Measurements from ENCODE around the gene KLHDC8A. TPM values are rescaled to one million over a fixed set of nuclear protein-coding genes. Genes with fewer than 3 reads are reported as not detected.

The KLHDC8A gene
- polyA plus RNA-seq, 1 experiment = not detected

- 0 out of 2 replicates have a peak, but pooled peaks have one; percentile 12 for TF ChIP-seq CTCF (IDR thresholded peaks at IDR 0.05; ENCODE audit: insufficient read depth, low read depth, low read length)
- CTCF ChIA-PET = interaction anchor here (0.7 to 1.5 kb wide), 2 partner anchors 10 to 11 kb away, joined by 3 to 5 read pairs; no protein-coding TSS in a partner anchor
- POLR2A ChIA-PET = no interaction called here
- H3K27me3 ChIP-seq (ENCODE audit: control insufficient read depth, insufficient read depth, low read length) = peaks cover 50% of the 10 kb centered on the region
- no peaks in the 10 kb centered on the region for H3K36me3 ChIP-seq (ENCODE audit: control insufficient read depth, insufficient read depth, low read length)
- no peak overlapping the region; the same call in 1 of the 2 replicates for H3K4me3 ChIP-seq (ENCODE audit: low read depth, low read length)
- DNase-seq (ENCODE audit: low read depth) = no peak
These were observed 13.2 kb downstream of the KLHDC8A start for GRCh38 chr1:205343431-205344065.

- CTCF ChIA-PET = interaction anchor here (1.5 kb wide), 1 partner anchor 11 kb away, joined by 5 read pairs; no protein-coding TSS in a partner anchor
- DNase-seq (ENCODE audit: low read depth) = no peak
- POLR2A ChIA-PET = no interaction called here
- H3K36me3 ChIP-seq (ENCODE audit: control insufficient read depth, insufficient read depth, low read length) = no peaks in the 10 kb centered on the region
- peaks cover 49% of the 10 kb centered on the region for H3K27me3 ChIP-seq (ENCODE audit: control insufficient read depth, insufficient read depth, low read length)
- H3K4me3 ChIP-seq (ENCODE audit: low read depth, low read length) = no peak overlapping the region
- no peak for TF ChIP-seq CTCF (IDR thresholded peaks at IDR 0.05; ENCODE audit: insufficient read depth, low read depth, low read length)
These were observed 13.7 kb downstream of the KLHDC8A start for GRCh38 chr1:205342986-205343385.

- Histone ChIP-seq H3K27me3 (ENCODE audit: control insufficient read depth, insufficient read depth, low read length) (peaks cover 46% of the 10 kb centered on the region), H3K36me3 (ENCODE audit: control insufficient read depth, insufficient read depth, low read length) (no peaks in the 10 kb centered on the region), H3K4me3 (ENCODE audit: low read depth, low read length) (no peak overlapping the region)
- no peak for TF ChIP-seq CTCF (IDR thresholded peaks at IDR 0.05; ENCODE audit: insufficient read depth, low read depth, low read length)
- DNase-seq (ENCODE audit: low read depth) = no peak
- ChIA-PET POLR2A (no interaction called here), CTCF (interaction anchor here (1.4 kb wide), 2 partner anchors 9 to 13 kb away, joined by 3 to 6 read pairs; no protein-coding TSS in a partner anchor)
These were observed 16.0 kb downstream of the KLHDC8A start for GRCh38 chr1:205340676-205341075.

GRCh38 chr1:205339717-205340116 is 17.0 kb downstream of the KLHDC8A start:
- no peak for TF ChIP-seq CTCF (IDR thresholded peaks at IDR 0.05; ENCODE audit: insufficient read depth, low read depth, low read length)
- DNase-seq (ENCODE audit: low read depth) = no peak
- POLR2A ChIA-PET = interaction anchor here (0.7 kb wide), 1 partner anchor 10 kb away, joined by 3 read pairs; no protein-coding TSS in a partner anchor
- Histone ChIP-seq H3K36me3 (ENCODE audit: control insufficient read depth, insufficient read depth, low read length) (no peaks in the 10 kb centered on the region), H3K4me3 (ENCODE audit: low read depth, low read length) (no peak overlapping the region), H3K27me3 (ENCODE audit: control insufficient read depth, insufficient read depth, low read length) (peaks cover 41% of the 10 kb centered on the region)
- CTCF ChIA-PET = interaction anchor here (1.1 to 2.4 kb wide), 8 partner anchors 9 to 184 kb away, joined by 3 to 10 read pairs (median 4); no protein-coding TSS in a partner anchor

- no peaks in the 10 kb centered on the region for H3K36me3 ChIP-seq (ENCODE audit: control insufficient read depth, insufficient read depth, low read length)
- H3K27me3 ChIP-seq (ENCODE audit: control insufficient read depth, insufficient read depth, low read length) = peaks cover 37% of the 10 kb centered on the region
- no peak overlapping the region for H3K4me3 ChIP-seq (ENCODE audit: low read depth, low read length)
- no peak for DNase-seq (ENCODE audit: low read depth)
- POLR2A ChIA-PET = no interaction called here
- CTCF ChIA-PET = interaction anchor here (1.1 to 22.5 kb wide), 8 partner anchors 9 to 185 kb away, joined by 3 to 679 read pairs (median 6); no protein-coding TSS in a partner anchor
- TF ChIP-seq CTCF (IDR thresholded peaks at IDR 0.05; ENCODE audit: insufficient read depth, low read depth, low read length) = no peak
These were observed 17.5 kb downstream of the KLHDC8A start for GRCh38 chr1:205339197-205339702.
